Measurements from ENCODE around the gene UBE2N. TPM values are rescaled to one million over a fixed set of nuclear protein-coding genes. Genes with fewer than 3 reads are reported as not detected.

Gene UBE2N
- total and polyA plus RNA-seq, 10 of the 15 experiments (the other 5 are each of a cell fraction or from before 2014, with no cell fraction given) = 243 to 945 (median 443) TPM

GRCh38 chr12:93483151-93483807 is 41.5 kb upstream of the UBE2N start (continued):
- no peak for TF ChIP-seq ZBTB11 (CRISPR knock-in tag; IDR thresholded peaks at IDR 0.05)

DNA sequence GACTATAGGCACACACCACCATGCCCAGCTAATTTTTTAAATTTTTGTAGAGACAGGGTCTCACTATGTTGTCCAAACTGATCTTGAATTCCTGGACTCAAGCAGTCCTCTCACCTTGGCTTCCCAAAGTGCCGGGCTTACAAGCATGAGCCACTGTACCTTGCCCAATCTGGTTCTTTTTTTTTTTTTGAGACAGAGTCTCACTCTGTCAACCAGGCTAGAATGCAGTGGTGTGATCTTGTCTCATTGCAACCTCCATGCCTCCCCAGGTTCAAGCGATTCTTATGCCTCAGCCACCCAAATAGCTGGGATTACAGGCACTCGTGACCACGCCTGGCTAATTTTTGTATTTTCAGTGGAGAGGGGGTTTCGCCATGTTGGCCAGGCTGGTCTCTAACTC is 41.0 kb upstream of the UBE2N start:
- TF ChIP-seq MYC (IDR thresholded peaks at IDR 0.05; ENCODE audit: insufficient read depth, insufficient read length, insufficient replicate concordance, low read length, severe bottlenecking) = no peak
- no peak for TF ChIP-seq ASH2L (IDR thresholded peaks at IDR 0.05; ENCODE audit: borderline replicate concordance, low read depth)
- no peak for TF ChIP-seq JUND (IDR thresholded peaks at IDR 0.05; ENCODE audit: low read depth, low read length)
- TF ChIP-seq, protein P1, sequence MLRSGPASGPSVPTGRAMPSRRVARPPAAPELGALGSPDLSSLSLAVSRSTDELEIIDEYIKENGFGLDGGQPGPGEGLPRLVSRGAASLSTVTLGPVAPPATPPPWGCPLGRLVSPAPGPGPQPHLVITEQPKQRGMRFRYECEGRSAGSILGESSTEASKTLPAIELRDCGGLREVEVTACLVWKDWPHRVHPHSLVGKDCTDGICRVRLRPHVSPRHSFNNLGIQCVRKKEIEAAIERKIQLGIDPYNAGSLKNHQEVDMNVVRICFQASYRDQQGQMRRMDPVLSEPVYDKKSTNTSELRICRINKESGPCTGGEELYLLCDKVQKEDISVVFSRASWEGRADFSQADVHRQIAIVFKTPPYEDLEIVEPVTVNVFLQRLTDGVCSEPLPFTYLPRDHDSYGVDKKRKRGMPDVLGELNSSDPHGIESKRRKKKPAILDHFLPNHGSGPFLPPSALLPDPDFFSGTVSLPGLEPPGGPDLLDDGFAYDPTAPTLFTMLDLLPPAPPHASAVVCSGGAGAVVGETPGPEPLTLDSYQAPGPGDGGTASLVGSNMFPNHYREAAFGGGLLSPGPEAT (IDR thresholded peaks at IDR 0.05; ENCODE audit: low read depth) = no peak
- Histone ChIP-seq H3K27me3 (replicated peaks in 1 of 2; ENCODE audit: control insufficient read depth in 2 of 2, insufficient read depth in 2 of 2, low read length in 1 of 2) (no peaks in the 10 kb centered on the region), H2AFZ (ENCODE audit: control insufficient read depth, low read depth, low read length) (no peak overlapping the region), H4K20me1 (ENCODE audit: control insufficient read depth, insufficient read depth) (no peaks in the 10 kb centered on the region), H3K9me3 (replicated peaks; ENCODE audit: control insufficient read depth, insufficient read depth, low read length) (no peaks in the 10 kb centered on the region), H3K4me2 (ENCODE audit: control insufficient read depth, insufficient read depth) (no peak overlapping the region), H3K27ac (ENCODE audit: control insufficient read depth, insufficient read depth) (no peak overlapping the region), H3K36me3 (ENCODE audit: control insufficient read depth in 2 of 2, insufficient read depth in 2 of 2, low read length in 1 of 2) (peaks cover 7 to 24% of the 10 kb centered on the region in 2 experiments), H3K4me3 (no peak overlapping the region), H3K79me2 (ENCODE audit: control insufficient read depth, insufficient read depth, low read length) (no peaks in the 10 kb centered on the region), H3K9ac (ENCODE audit: control insufficient read depth, insufficient read depth, low read length) (no peak overlapping the region), H3K4me1 (ENCODE audit: control insufficient read depth, insufficient read depth, low read length) (no peaks in the 10 kb centered on the region)
- DNase-seq (ENCODE audit: low read depth, low spot score) (no peak), FAIRE-seq (no peak), ATAC-seq (no peak)
- SMC1A ChIA-PET (ENCODE audit: uncharacterized antibody, unreplicated experiment) = interaction anchor here (0.8 to 1.7 kb wide), 2 partner anchors 10 to 548 kb away, joined by 3 to 5 read pairs; no protein-coding TSS in a partner anchor
- POLR2A ChIA-PET = no interaction called here
- RAD21 ChIA-PET (ENCODE audit: unreplicated experiment) = no interaction called here
- WGBS (ENCODE audit: insufficient coverage, insufficient replicate concordance, low lambda C conversion rate, missing lambda C conversion rate) = 95% methylated on average over 5 of the region's 5 CpGs
- no TSS peak for BruUV-seq (replicated peaks)
- CTCF ChIA-PET = interaction anchor here (1.3 kb wide), 1 partner anchor 12 kb away, joined by 4 read pairs; no protein-coding TSS in a partner anchor
- in situ Hi-C loops (cut with MboI) = no loop called here
- intact Hi-C loops (cut with micrococcal nuclease; ENCODE audit: unreplicated experiment) = no loop called here
